SJCRH30 (cell line): ENCODE measurements around the gene MAPK8. TPM values are rescaled to one million over a fixed set of nuclear protein-coding genes. Genes with fewer than 3 reads are reported as not detected.

Experiments used
- DNase-seq, 2 experiments: peaks; one replicate each; pipeline ENCODE4 v3.0.0-alpha.2; 2015 to 2020
- H3K27ac ChIP-seq: fragments of 250-450 bp; sonication (Bioruptor Pico); 2 replicates; pipeline ENCODE4 v1.5.1; 2020; ENCODE audit warnings: mild to moderate bottlenecking, moderate library complexity
- H3K27me3 ChIP-seq: fragments of 250-450 bp; sonication (Bioruptor Pico); 2 replicates; pipeline ENCODE4 v1.5.1; 2020; ENCODE audit warnings: mild to moderate bottlenecking, moderate library complexity
- H3K36me3 ChIP-seq: fragments of 250-450 bp; sonication (Bioruptor Pico); 2 replicates; pipeline ENCODE4 v1.5.1; 2020; ENCODE audit warnings: mild to moderate bottlenecking, moderate library complexity
- H3K4me1 ChIP-seq: fragments of 250-450 bp; sonication (Bioruptor Pico); 2 replicates; pipeline ENCODE4 v1.5.1; 2020; ENCODE audit warnings: mild to moderate bottlenecking, moderate library complexity
- H3K4me3 ChIP-seq: fragments of 250-450 bp; sonication (Bioruptor Pico); 2 replicates; pipeline ENCODE4 v1.5.1; 2020; ENCODE audit warnings: mild to moderate bottlenecking, moderate library complexity
- H3K9me3 ChIP-seq: fragments of 250-450 bp; sonication (Bioruptor Pico); replicated peaks from 2 replicates; pipeline ENCODE4 v1.5.1; 2020; ENCODE audit warnings: mild to moderate bottlenecking, moderate library complexity
- total RNA-seq: library from RNA; depleted of rRNA; stranded (reverse); fragments of >200 nt; shearing (Covaris generic); gene quantifications from 2 replicates; pipeline ENCODE4 v1.2.3, GENCODE V29; 2014

Gene MAPK8
- total RNA-seq, 1 experiment from 2014 or later = 58.7 TPM

GRCh38 chr10:48455392-48456151 lies 149.1 kb downstream of the MAPK8 start:
- no peaks in the 10 kb centered on the region for H3K9me3 ChIP-seq
- H3K27me3 ChIP-seq = no peaks in the 10 kb centered on the region
- H3K4me3 ChIP-seq = no peak overlapping the region
- peaks cover 17% of the 10 kb centered on the region; the same call in 1 of the 2 replicates for H3K4me1 ChIP-seq
- H3K36me3 ChIP-seq = no peaks in the 10 kb centered on the region
- H3K27ac ChIP-seq = no peak overlapping the region
- DNase-seq = peak; percentile 66 to 79

- Histone ChIP-seq H3K36me3 (no peaks in the 10 kb centered on the region), H3K4me1 (peaks cover 17% of the 10 kb centered on the region; the same call in 1 of the 2 replicates), H3K4me3 (peak overlapping the region; percentile 11; the same call in 1 of the 2 replicates), H3K27ac (no peak overlapping the region), H3K9me3 (no peaks in the 10 kb centered on the region), H3K27me3 (no peaks in the 10 kb centered on the region)
- peak; percentile 27 to 48 for DNase-seq
Measured at GRCh38 chr10:48456361-48456804, 149.9 kb downstream of the MAPK8 start.

- H3K27ac ChIP-seq = no peak overlapping the region
- H3K9me3 ChIP-seq = no peaks in the 10 kb centered on the region
- no peak for DNase-seq
- H3K4me3 ChIP-seq = no peak overlapping the region
- H3K27me3 ChIP-seq = no peaks in the 10 kb centered on the region
- peaks cover 17% of the 10 kb centered on the region; the same call in 1 of the 2 replicates for H3K4me1 ChIP-seq
- no peaks in the 10 kb centered on the region for H3K36me3 ChIP-seq
Measured at GRCh38 chr10:48456808-48457761, 150.6 kb downstream of the MAPK8 start.

GRCh38 chr10:48457949-48458661 lies 151.6 kb downstream of the MAPK8 start:
- Histone ChIP-seq H3K36me3 (no peaks in the 10 kb centered on the region), H3K9me3 (no peaks in the 10 kb centered on the region), H3K4me3 (no peak overlapping the region), H3K27ac (no peak overlapping the region), H3K27me3 (no peaks in the 10 kb centered on the region), H3K4me1 (peaks cover 17% of the 10 kb centered on the region; the same call in 1 of the 2 replicates)
- no peak for DNase-seq

GRCh38 chr10:48458662-48459048 lies 152.2 kb downstream of the MAPK8 start:
- Histone ChIP-seq H3K9me3 (no peaks in the 10 kb centered on the region), H3K36me3 (no peaks in the 10 kb centered on the region), H3K27ac (no peak overlapping the region), H3K4me1 (peaks cover 17% of the 10 kb centered on the region; the same call in 1 of the 2 replicates), H3K4me3 (no peak overlapping the region), H3K27me3 (no peaks in the 10 kb centered on the region)
- DNase-seq = no peak

- Histone ChIP-seq H3K36me3 (no peaks in the 10 kb centered on the region), H3K27me3 (no peaks in the 10 kb centered on the region), H3K4me1 (peaks cover 17% of the 10 kb centered on the region; the same call in 1 of the 2 replicates), H3K27ac (no peak overlapping the region), H3K4me3 (no peak overlapping the region), H3K9me3 (no peaks in the 10 kb centered on the region)
- no peak for DNase-seq
Measured at GRCh38 chr10:48459270-48460150, 153.0 kb downstream of the MAPK8 start.

- Histone ChIP-seq H3K27me3 (no peaks in the 10 kb centered on the region), H3K4me1 (peaks cover 13% of the 10 kb centered on the region; the same call in 1 of the 2 replicates)
- no peak for DNase-seq
Measured at GRCh38 chr10:48460182-48460581, 153.7 kb downstream of the MAPK8 start.

GRCh38 chr10:48461623-48462481 lies 155.4 kb downstream of the MAPK8 start:
- no peak for DNase-seq
- no peaks in the 10 kb centered on the region for H3K9me3 ChIP-seq
- H3K4me1 ChIP-seq = no peaks in the 10 kb centered on the region
- no peak overlapping the region for H3K4me3 ChIP-seq
- no peaks in the 10 kb centered on the region for H3K27me3 ChIP-seq
- no peaks in the 10 kb centered on the region for H3K36me3 ChIP-seq
- H3K27ac ChIP-seq = no peak overlapping the region

More at GRCh38 chr10:48460182-48460581, 153.7 kb downstream of the MAPK8 start:
- Histone ChIP-seq H3K36me3 (no peaks in the 10 kb centered on the region), H3K4me3 (no peak overlapping the region), H3K27ac (no peak overlapping the region), H3K9me3 (no peaks in the 10 kb centered on the region)

- no peaks in the 10 kb centered on the region for H3K4me1 ChIP-seq
- DNase-seq = no peak
- no peak overlapping the region for H3K4me3 ChIP-seq
- H3K9me3 ChIP-seq = no peaks in the 10 kb centered on the region
- H3K36me3 ChIP-seq = no peaks in the 10 kb centered on the region
- no peaks in the 10 kb centered on the region for H3K27me3 ChIP-seq
- no peak overlapping the region for H3K27ac ChIP-seq
Measured at GRCh38 chr10:48462482-48463020, 156.1 kb downstream of the MAPK8 start.

GRCh38 chr10:48463318-48464003 lies 157.0 kb downstream of the MAPK8 start:
- peak in 1 of 2 experiments; percentile 26 for DNase-seq
- Histone ChIP-seq H3K9me3 (no peaks in the 10 kb centered on the region), H3K27ac (no peak overlapping the region), H3K27me3 (no peaks in the 10 kb centered on the region), H3K4me1 (no peaks in the 10 kb centered on the region), H3K4me3 (no peak overlapping the region), H3K36me3 (no peaks in the 10 kb centered on the region)

GRCh38 chr10:48464121-48464870 lies 157.8 kb downstream of the MAPK8 start:
- H3K36me3 ChIP-seq = no peaks in the 10 kb centered on the region
- H3K27ac ChIP-seq = no peak overlapping the region
- H3K4me3 ChIP-seq = no peak overlapping the region
- no peaks in the 10 kb centered on the region for H3K27me3 ChIP-seq
- H3K9me3 ChIP-seq = no peaks in the 10 kb centered on the region
- no peaks in the 10 kb centered on the region for H3K4me1 ChIP-seq
- no peak for DNase-seq
